Cerebellar nuclear complex (tissue), 1 donor: ENCODE results near the gene FOXP1.

Experiments
- DNase-seq, 2 experiments: peaks; one replicate each; lab custom pipeline; 2025; lab: John Stamatoyannopoulos, UW

The FOXP1 gene

GRCh38 chr3:71072287-71072686 is 511.2 kb downstream of the FOXP1 start:
- DNase-seq: no peak

GRCh38 chr3:71070497-71071463 is 512.7 kb downstream of the FOXP1 start:
- DNase-seq: no peak

- DNase-seq: no peak
Measured at GRCh38 chr3:71069797-71070196, 513.7 kb downstream of the FOXP1 start.

GRCh38 chr3:71067977-71068654 is 515.4 kb downstream of the FOXP1 start:
- DNase-seq: no peak

DNA sequence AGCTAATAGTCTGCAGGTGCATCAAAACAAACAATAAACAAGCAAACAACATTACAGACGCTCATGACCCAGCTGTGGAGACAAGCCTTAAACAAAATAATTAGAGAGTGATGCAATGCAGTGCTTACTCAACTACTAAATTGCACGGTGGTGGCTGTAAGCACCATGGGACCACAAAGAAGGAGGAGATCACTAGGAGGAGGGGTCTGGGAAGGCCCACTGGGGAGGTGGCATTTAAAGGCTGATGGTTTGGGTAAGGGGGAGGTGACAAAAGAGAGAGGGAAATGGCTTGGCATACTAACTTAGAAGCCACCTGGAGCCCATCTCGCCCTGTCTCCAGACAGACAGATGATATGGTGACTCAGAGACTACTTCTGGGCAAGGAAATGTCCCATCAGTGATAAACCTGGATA is 516.7 kb downstream of the FOXP1 start:
- DNase-seq: no peak

GRCh38 chr3:71066356-71066755 is 517.2 kb downstream of the FOXP1 start:
- no peak for DNase-seq

GRCh38 chr3:71065764-71066013 is 517.8 kb downstream of the FOXP1 start:
- no peak for DNase-seq

DNA sequence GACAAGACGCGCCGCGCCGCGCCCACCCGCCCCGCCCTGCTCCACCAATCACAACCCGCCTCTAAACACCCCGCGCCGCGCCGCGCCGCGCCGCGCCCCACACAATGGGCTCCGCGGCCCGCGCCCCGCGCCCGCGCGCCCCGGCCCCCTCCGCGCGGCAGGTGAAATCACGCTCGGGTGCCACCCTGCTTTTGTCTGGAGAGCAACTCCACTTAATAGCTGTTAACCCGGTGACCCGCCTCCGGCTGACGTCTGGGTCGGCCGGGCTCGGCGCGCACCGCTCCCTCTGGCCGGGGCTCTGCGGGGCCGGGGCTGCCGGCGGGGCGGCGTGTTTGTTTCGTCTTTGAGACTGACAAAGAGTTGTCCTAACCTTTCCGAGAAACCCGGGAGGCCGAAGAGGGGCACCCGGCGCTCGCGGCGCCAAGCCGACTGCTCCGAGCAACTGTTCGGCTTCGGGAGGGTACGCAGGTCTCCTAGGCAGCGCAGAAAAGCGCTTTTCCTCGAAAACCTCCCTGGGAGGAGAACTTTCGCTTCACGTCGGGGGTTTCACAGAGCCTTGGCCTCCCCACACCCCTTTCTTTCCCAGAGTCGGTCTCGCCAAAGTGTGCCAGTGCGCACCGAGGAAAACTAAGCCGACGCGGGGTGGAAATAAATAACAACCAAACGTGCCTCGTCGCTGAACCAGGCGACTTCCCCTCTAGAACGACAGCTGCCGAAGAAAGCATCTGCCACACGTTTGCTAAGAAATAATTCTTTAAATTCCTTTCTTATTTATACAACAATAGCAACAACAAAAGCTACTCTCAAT is 518.4 kb downstream of the FOXP1 start:
- DNase-seq: no peak

- no peak for DNase-seq
Measured at GRCh38 chr3:71064291-71064955, 519.1 kb downstream of the FOXP1 start.

DNA sequence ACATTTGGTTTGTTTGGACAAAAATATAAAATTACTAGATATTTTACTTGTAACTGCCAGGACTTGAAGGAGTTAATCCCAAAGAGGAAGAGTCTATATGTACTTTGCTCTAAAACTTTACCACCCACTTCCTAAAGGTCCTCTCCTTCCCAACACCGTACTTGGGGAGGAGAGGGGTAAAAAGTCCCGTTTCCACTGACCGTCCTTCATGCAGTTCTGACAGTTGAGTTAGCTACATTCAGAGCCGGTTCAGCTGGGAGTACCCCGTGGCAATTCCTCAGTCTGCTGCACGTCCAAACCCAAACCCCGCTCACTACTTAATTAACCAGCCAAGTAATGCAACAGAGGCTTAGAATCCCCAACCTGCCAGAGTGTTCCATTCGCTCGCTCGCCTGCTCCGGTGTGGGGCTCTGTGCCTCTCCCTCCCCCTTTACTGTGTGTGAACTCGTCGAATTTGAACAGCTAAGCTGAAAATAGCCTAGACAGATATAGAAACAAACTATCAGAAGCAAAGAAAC is 519.7 kb downstream of the FOXP1 start:
- DNase-seq: no peak

DNA sequence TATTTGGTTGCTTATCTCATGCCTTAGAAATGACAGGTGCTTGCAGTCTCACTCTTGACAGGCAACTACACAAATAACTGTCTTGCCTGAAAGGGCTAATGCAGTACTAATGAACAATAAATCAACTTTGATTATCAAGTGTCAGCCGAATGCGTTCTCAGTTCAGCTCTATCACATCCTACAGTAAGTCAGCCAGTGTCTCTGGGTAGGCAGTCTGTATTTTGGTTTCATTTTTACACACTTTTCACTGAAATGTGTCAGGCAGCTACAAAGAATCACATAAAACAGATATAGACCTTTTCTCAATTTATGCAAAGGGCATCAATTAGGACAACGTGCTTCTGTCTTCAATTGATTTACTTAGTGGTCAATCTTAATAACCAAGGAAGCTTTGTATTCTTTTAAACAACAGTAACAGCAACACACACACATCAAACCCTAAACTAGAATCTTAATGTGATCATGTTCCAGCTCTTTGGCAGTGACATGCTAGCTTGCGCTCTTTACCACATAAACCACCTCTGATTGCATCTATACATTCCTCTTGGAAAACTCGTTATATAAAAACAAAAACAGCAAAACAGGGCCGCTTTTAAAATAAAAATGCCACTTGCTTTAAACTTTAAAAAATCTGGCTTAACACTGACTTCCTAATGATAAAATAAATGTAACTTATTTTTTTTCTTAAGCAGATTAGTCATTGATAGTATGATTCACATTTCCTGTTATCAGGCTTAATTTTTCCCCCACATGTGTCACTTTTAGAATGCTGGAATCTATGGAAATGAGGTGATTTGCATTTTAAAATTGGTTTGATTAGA is 520.4 kb downstream of the FOXP1 start:
- no peak for DNase-seq

- no peak for DNase-seq
Measured at GRCh38 chr3:71062037-71062932, 521.2 kb downstream of the FOXP1 start.

- no peak for DNase-seq
Measured at GRCh38 chr3:71061581-71061980, 521.9 kb downstream of the FOXP1 start.

GRCh38 chr3:71061037-71061436 is 522.5 kb downstream of the FOXP1 start:
- no peak for DNase-seq

DNA sequence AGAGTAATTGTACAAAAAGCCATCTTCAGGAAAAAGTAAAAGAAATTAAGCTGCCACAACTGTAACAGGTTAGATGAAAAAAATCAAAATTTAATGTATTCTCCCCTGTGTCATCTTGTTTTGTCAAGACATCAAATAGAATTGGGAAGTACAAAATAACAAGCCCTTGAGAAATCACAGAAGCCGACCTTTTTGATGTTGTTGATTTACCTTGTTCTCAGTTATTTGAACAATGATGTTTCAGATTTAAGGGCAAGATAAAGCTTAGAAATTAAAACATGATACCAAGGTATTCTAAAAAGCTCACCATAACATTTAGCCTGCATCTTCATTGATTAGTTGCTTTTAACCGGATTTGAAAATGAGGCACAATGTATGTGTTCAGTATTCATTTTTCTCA is 523.0 kb downstream of the FOXP1 start:
- no peak for DNase-seq

DNA sequence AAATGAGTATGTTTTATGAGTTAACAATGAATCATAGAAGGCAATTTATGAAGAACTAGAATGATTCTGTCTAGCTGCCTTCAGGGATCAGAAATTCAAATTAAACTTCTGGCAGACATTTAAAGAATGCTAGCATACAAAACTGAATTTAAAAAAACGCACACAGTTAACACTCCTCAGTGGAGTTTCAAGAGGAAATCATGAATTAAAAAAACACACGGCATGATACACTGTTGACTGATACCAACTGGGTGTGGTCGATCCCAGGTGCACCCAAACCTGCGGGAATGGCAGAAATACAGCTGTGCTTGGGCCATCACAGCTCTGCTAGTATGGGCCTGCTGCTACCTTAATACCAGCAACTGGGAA is 526.0 kb downstream of the FOXP1 start:
- no peak for DNase-seq

DNA sequence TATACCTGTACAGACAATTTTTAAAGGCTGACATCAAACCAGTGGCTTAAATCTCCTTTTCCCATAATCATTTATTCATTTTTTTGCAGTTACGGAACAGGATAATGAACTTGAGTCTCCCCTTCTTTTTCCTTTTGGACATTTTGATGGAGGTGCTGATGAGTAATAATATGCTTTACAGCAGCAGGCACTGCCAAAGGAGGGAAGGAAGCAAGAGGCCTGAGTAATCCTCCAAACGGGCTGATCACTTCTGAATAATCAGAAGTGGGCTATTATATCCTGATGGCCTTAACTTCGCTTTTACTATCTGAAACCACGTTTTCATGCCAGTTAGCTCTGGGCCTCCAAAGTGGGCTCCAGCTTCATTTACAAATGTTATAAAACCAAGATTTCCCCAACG is 527.2 kb downstream of the FOXP1 start:
- DNase-seq: no peak

DNA sequence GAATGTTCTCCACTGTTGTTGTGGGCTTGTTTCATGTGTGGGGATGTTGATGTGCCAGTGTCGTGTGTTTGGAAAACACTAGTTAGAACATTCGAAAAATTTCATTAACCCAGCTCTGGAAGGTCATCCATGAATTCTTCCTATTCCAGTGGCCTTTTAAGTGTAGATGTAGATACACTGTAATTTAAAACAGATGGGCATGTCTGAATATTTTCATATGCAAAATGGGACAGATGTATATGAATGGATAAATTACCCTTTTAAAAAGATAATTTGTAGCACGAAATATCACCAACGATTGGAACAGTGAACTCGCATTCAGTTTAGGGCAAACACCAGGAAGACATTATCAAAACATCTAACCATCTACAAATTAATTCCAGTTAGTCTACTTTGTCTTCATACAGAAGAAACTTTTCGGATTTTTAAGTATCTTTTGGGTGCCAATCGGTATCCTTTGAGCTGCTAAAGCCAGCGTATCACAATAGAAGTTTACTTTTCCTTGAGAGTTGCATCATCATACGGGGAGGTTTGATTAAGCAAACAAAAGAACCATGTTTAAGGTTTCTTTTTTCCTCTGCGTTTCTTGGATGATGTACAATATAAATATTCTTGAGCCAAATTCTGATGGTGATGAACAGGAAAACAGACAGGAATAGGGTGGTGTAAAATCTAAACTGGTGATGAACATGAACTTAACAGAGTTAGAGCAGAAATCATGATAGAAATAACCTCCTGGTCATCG is 528.1 kb downstream of the FOXP1 start:
- no peak for DNase-seq

GRCh38 chr3:71054312-71054711 is 529.2 kb downstream of the FOXP1 start:
- no peak for DNase-seq
